T-helper 17 cell (primary cell): ENCODE data around the gene ATP6V1F. TPM values are rescaled to one million over a fixed set of nuclear protein-coding genes. Genes with fewer than 3 reads are reported as not detected.

Experiments
- ATAC-seq: fragments of 150-1000 bp; cut with Tn5 transposase; 2 replicates; pipeline ENCODE4 v1.10.0; 2021; ENCODE audit warnings: mild to moderate bottlenecking, moderate library complexity
- DNase-seq, 3 donors: peaks; one replicate each; pipeline versions ENCODE4 v3.0.0 to v3.0.0-alpha.2; 2020 to 2021
- H3K9me3 ChIP-seq: one replicate; pipeline ENCODE4 v1.7.0; 2013; ENCODE audit warnings: low read length, mild to moderate bottlenecking; ENCODE audit not compliant: control insufficient read depth, poor library complexity, severe bottlenecking
- H3K27ac Mint-ChIP-seq: one replicate; pipeline ENCODE4 v1.8.0; 2022; ENCODE audit warnings: mild to moderate bottlenecking, moderate library complexity, mixed read lengths
- H3K27me3 Mint-ChIP-seq: one replicate; pipeline ENCODE4 v1.8.0; 2022; ENCODE audit warnings: mixed read lengths
- H3K36me3 Mint-ChIP-seq: one replicate; pipeline ENCODE4 v1.8.0; 2022; ENCODE audit warnings: low read depth, mixed read lengths
- H3K4me1 Mint-ChIP-seq: one replicate; pipeline ENCODE4 v1.8.0; 2022; ENCODE audit warnings: mild to moderate bottlenecking, mixed read lengths
- H3K4me3 Mint-ChIP-seq: one replicate; pipeline ENCODE4 v1.8.0; 2022; ENCODE audit warnings: mild to moderate bottlenecking, moderate library complexity, mixed read lengths
- total RNA-seq, 4 donors: library from RNA in 2 of 4; stranded (reverse) in 2 of 4; gene quantifications; one replicate each; pipeline ENCODE4 v1.2.3 and lab custom pipeline; 2022 to 2026

Gene ATP6V1F
- total RNA-seq, 2 donors from 2014 or later: 62.5 to 68.7 TPM

DNA sequence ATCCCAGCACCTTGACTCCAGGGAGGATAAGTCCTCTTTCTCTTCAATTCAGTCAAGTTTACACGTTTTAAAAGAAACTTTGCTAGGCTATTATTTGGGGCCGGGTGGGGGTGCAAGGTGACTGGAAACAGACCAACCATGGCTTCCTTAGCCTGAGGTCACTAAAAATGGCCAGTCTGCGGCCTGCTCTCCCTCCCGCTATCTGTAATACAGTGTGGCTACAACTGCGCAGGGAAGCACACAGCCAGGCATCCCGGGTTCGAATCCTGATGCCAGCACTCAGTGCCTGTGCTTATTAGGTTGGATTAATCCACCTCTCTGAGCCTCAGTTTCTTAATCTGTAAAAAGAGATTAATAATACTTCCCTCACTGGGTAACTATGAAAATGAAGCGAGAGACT, 19.5 kb downstream of the ATP6V1F start:
- Mint-ChIP-seq H3K4me3 (no peak overlapping the region), H3K36me3 (peaks cover 2% of the 10 kb centered on the region), H3K4me1 (peaks cover 4% of the 10 kb centered on the region), H3K27me3 (peaks cover 11% of the 10 kb centered on the region), H3K27ac (peak overlapping the region; percentile 34)
- ATAC-seq (no peak), DNase-seq (no peak)
- no peaks in the 10 kb centered on the region for H3K9me3 ChIP-seq

DNA sequence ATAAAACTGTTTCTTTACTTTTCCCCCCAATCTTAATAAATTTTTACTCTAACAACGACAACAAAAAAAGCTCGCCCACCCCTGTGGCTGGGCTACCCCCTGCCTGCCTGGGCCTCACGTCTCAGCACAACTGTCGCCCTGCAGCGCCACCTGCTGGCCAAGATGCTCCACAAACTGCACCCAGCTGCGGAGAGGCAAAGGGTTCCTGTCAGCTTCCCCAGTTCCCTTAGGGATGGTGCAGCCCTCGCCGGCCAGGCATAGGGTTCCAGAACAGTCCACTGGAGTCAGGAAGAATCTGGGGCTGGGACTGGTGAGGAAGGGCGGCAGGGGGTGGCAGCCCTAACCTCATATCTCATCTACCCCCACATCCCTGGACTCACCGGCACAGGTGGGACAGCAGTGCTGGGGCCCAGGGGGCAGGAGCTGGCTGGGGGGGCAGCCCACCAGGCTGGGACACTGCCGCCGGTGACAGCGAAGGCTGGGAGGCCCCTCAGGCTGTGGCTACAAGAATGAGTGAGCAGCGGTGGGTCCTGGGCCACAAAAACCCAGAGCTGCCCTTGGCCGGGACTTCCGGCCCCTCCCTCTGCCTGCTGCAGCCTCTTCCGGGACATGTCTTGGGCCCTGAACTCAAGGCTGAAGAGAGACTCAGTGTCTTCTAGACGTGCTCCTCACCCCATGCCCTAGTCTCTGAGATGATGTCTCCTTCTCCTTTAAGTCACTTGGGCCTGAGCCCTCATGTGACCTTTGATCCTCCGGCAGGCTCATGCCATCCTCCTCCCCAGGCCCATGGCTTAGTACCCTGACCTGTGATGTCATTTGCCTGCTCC, 21.2 kb downstream of the ATP6V1F start:
- H3K36me3 Mint-ChIP-seq: peaks cover 2% of the 10 kb centered on the region
- peaks cover 11% of the 10 kb centered on the region for H3K27me3 Mint-ChIP-seq
- peak; percentile 69 to 87 (median 80) for DNase-seq
- no peaks in the 10 kb centered on the region for H3K9me3 ChIP-seq
- ATAC-seq: peak; percentile 86
- H3K4me1 Mint-ChIP-seq: peaks cover 4% of the 10 kb centered on the region
- H3K4me3 Mint-ChIP-seq: peak overlapping the region; percentile 82
- H3K27ac Mint-ChIP-seq: peak overlapping the region; percentile 49

DNA sequence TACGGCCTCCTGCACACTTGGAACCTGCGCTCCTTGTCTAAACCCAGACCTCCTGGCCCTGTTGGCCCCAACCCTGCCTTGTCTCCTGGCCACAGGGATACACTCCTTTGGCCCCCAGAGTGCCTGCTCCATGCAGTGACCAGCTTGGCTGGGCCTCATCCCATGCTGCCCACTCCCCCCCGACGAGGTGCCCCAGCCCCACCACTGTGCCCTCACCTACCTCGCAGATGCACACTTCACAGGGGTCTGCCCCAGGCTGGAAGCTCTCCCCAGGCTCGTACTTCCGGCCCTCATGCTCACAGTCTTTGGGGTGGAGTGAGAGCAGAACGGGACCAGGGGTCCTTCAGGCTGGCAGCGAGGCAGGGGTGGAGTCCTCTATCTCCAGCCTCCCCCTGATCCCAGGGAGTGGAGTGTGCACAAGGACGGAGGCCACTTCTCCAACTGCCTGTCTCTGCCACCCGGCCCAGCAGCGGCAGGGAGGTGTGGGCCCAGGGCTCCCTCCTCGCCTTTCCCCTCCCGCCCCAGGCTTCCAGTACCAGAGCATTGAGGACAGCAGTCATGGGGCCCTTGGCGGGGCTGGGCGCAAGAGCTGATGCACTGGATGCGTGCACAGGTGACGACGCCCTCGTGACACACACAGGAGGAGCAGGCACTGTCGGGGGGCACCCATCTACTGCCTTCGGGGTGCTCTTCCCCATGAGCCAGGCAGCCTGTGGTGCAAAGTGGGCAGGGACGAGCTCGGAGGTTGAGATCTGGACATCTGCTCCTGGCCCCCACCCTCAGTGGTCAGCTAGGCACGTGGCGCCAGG, 22.1 kb downstream of the ATP6V1F start:
- Mint-ChIP-seq H3K36me3 (peaks cover 2% of the 10 kb centered on the region), H3K4me1 (peaks cover 4% of the 10 kb centered on the region), H3K27ac (no peak overlapping the region), H3K27me3 (peaks cover 11% of the 10 kb centered on the region), H3K4me3 (no peak overlapping the region)
- ATAC-seq (no peak), DNase-seq (no peak)
- no peaks in the 10 kb centered on the region for H3K9me3 ChIP-seq

DNA sequence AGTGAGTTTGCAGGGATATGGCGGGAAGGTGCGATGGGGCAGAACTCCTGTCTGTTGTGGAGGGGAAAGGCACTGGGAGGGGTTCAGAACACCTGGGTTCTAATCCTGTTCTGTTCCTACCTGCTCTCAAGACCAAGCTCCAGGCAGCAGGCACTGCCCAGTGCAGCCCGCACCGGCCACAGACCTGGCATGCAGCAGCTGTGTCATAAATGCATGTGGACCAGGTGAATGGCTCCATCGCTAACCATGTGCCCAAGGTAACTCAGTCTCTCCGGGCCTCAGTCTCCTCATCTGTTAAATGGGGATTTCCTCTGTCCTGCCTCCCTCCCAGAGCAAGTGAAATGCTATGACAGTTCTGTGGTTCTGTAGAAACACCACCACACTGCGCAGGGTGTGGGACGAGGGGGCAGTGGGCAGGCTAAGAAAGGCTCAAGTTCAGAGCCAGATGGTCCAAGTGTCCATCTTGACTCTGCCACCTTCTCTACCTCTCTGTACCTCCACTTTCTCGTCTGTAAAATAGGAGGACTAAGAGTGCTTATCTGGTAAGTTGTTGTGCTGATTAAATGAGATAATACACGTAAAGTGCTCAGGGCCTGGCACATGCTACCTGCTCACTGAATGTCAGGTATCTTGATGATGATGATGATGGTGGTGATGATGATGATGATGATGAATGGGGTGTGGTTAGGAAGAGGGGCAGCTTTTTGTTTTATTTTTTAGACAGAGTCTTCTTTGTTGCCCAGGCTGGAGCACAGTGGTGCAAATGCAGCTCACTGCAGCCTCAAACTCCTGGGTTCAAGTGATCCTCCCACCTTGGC, 22.9 kb downstream of the ATP6V1F start:
- Mint-ChIP-seq H3K4me1 (peaks cover 4% of the 10 kb centered on the region), H3K27me3 (peaks cover 11% of the 10 kb centered on the region), H3K4me3 (no peak overlapping the region), H3K36me3 (peaks cover 2% of the 10 kb centered on the region), H3K27ac (no peak overlapping the region)
- DNase-seq: no peak
- ATAC-seq: no peak
- H3K9me3 ChIP-seq: no peaks in the 10 kb centered on the region

DNA sequence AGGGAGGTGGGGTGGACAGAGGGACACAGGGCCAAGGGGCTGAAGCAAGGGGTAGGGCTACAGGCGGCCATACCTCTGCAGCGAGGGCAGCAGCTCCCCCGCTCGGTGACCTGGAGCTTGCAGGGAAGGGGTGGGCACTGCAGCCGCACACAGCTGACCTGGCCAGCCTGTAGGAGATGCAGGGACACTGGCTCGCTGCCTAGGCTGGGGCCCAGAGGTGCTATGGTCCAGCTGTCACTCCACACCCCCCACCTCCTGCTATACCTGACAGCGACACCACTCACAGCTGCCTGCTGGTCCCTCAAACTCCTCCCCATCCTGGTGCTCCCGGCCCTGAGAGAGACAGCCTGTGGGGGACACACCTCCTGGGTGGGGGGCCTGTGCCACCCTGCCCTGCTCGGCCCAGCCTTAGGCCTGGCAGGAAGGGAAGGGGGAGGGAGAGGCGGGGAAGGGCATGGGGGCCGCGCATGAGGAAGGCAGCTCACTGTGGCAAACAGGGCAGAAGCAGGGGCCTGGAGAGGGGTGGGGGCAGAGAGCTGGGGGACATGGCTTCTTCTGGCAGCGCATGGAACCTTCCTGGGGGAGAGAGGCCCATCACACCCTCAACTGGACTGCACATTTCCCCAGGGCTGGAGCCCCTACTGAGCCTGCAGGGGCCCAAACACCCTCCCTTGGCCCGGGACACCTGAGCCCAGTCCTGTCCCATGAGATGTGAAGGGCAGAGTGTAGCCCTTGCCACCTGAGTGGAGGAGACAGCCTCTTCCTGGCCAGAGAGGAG, 23.9 kb downstream of the ATP6V1F start:
- DNase-seq: no peak

DNA sequence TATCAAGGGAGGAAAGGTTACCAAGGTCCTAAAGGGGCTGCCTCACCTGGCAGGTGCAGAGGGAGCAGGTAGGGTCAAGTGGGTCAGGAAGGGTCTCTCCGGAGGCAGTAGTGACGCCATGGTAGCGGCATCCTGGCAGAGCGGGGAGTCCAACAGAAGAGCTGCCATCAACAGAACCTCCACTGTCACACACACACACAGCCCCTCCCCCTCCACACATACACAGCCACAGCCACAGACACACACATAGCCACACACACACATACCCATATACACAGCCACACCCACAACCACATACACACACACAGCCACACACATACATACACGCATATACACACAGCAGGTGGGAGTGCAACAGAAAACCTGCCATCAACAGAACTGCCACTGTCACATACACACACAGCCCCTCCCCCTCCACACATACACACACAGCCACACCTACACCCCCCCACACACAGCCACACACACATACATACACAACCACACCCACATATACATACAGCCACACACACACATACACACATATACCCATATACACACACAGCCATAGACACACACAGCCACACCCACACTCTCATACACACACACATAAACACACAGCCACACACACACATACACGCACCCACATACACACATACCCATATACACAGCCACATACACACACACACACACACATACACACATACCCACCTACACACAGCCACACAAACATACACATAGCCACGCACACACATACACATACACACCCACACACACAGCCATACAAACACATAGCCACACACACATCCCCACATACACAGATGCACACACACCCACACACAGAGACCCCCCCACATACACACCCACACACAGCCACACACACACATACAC, 24.7 kb downstream of the ATP6V1F start:
- ATAC-seq (no peak), DNase-seq (no peak)
- no peaks in the 10 kb centered on the region for H3K9me3 ChIP-seq
- no peak overlapping the region for H3K27ac Mint-ChIP-seq
- peaks cover 2% of the 10 kb centered on the region for H3K36me3 Mint-ChIP-seq
- peaks cover 4% of the 10 kb centered on the region for H3K4me1 Mint-ChIP-seq
- H3K27me3 Mint-ChIP-seq: peaks cover 11% of the 10 kb centered on the region
- no peak overlapping the region for H3K4me3 Mint-ChIP-seq

More for the DNA sequence above, 23.9 kb downstream of the ATP6V1F start:
- H3K27ac Mint-ChIP-seq: no peak overlapping the region
- ATAC-seq: no peak
- peaks cover 11% of the 10 kb centered on the region for H3K27me3 Mint-ChIP-seq
- H3K4me1 Mint-ChIP-seq: peaks cover 4% of the 10 kb centered on the region
- H3K9me3 ChIP-seq: no peaks in the 10 kb centered on the region
- H3K36me3 Mint-ChIP-seq: peaks cover 2% of the 10 kb centered on the region
- no peak overlapping the region for H3K4me3 Mint-ChIP-seq

DNA sequence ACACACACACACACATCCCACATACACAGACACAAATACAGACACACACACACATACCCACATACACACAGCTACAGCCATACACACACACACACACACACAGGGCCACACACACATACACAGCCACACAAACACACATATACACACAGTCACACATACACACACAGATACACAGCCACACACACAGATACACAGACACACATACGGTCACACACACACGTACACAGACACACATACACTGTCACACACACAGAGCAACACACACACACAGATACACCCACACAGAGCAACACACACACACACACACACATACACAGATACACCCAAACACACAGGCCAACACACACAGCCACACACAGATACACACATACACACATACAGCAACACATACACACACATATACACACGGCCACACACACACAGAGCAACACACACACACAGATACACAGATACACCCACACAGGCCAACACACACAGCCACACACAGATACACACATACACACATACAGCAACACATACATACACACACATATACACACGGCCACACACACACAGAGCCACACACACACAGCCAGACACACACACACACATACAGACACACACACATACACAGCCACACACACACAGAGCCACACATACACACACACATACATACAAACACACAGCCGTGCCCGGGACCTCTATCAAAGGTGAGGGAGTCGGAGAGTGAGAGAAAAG, 25.5 kb downstream of the ATP6V1F start:
- no peaks in the 10 kb centered on the region for H3K9me3 ChIP-seq

DNA sequence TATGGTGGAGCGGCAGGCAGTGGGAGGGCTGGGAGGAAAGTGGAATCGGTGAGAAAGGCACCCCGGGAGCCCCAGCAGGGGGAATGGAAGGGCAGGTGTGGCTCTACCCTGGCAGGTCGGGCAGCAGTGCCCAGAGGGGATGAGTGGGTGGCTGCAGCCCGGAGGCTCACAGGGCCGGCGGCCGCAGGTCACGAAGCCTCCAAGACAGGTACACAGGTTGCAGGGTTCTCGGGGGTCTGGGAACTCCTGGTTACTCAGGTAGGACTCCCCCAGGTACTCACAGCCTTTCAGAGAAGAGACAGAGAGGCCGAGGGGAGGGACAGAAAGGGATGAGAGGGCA, 26.1 kb downstream of the ATP6V1F start:
- Mint-ChIP-seq H3K4me3 (no peak overlapping the region), H3K27me3 (peaks cover 11% of the 10 kb centered on the region), H3K36me3 (peaks cover 2% of the 10 kb centered on the region)

More for the DNA sequence above, 25.5 kb downstream of the ATP6V1F start:
- Mint-ChIP-seq H3K36me3 (peaks cover 2% of the 10 kb centered on the region), H3K27me3 (peaks cover 11% of the 10 kb centered on the region), H3K27ac (no peak overlapping the region), H3K4me1 (peaks cover 4% of the 10 kb centered on the region), H3K4me3 (no peak overlapping the region)
- ATAC-seq: no peak
- DNase-seq: no peak

DNA sequence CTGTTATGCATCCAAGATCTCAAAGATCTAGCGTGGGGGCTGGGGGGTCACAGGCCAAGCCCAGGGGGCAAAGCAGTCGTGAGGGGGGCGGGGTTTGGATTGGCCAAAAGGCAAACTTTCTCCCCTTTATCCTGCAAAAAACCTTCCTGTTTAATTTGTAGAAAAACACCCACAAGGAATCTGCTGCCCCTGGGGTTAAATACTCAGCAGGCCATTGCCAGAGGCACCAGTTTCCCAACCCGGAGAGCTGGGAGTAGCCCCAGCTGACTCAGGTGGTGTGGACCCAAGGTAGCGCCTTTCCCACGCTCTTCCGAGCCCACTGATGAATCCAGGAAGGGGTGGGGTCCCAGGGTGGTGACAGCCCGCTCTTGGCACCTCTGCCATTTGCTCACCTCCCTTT, 26.5 kb downstream of the ATP6V1F start:
- peaks cover 2% of the 10 kb centered on the region for H3K4me1 Mint-ChIP-seq
- H3K27ac Mint-ChIP-seq: no peak overlapping the region
- ATAC-seq (no peak), DNase-seq (no peak)
- peaks cover 11% of the 10 kb centered on the region for H3K27me3 Mint-ChIP-seq
- H3K9me3 ChIP-seq: no peaks in the 10 kb centered on the region
- H3K36me3 Mint-ChIP-seq: peaks cover 2% of the 10 kb centered on the region
- no peak overlapping the region for H3K4me3 Mint-ChIP-seq

More for the DNA sequence above, 26.1 kb downstream of the ATP6V1F start:
- no peaks in the 10 kb centered on the region for H3K9me3 ChIP-seq
- H3K4me1 Mint-ChIP-seq: peaks cover 2% of the 10 kb centered on the region
- DNase-seq (no peak), ATAC-seq (no peak)
- H3K27ac Mint-ChIP-seq: no peak overlapping the region

DNA sequence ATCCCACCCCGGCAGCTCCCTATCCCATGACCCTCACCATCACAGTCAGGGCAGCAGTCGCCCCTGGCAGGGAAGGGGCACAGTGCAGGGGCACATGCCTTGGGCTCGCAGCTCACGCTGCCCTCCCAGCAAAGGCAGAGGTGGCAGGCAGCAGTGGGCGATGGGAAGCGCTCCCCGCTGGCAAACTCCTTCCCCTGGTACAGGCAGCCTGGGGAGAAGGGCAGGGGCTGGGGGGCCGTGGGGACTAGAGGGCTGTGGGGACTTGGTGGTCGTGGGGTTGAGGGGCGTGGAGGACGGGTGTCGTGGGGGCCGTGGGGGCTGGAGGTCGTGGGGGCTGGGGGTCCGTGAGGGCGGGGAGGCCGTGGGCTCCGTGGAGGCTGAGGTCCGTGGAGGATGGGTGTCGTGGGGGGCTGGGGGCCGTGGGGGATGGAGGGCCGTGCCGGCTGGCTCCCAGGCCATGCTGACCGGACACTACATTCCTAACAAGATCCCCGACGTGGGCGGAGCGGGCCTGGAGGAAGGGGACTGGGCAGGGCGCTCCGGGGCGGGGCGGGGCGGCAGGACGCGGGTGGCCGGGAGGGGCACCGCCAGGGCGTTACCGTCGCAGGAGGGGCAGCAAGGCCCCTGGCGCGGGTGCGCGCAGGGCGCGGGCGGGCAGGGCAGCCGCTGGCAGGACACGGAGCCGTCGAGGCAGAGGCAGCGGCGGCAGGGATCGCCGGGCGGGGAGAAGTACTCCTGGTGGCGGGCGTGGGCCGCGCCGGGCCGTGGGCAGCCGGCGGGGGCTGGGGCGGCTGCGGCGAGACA, 27.9 kb downstream of the ATP6V1F start:
- H3K4me1 Mint-ChIP-seq: peaks cover 2% of the 10 kb centered on the region
- H3K27me3 Mint-ChIP-seq: peaks cover 6% of the 10 kb centered on the region
- peaks cover 2% of the 10 kb centered on the region for H3K36me3 Mint-ChIP-seq
- H3K9me3 ChIP-seq: no peaks in the 10 kb centered on the region
- ATAC-seq (peak; percentile 39), DNase-seq (no peak)
- H3K27ac Mint-ChIP-seq: no peak overlapping the region
- peak overlapping the region; percentile 79 for H3K4me3 Mint-ChIP-seq
